GM12874 (cell line): Measurements from ENCODE around the gene CWC25.

Experiments
- CTCF ChIP-seq: IDR thresholded peaks from 2 replicates; pipeline ENCODE4 v1.5.1; 2011; ENCODE audit warnings: low read depth, mild to moderate bottlenecking, control low read depth, low read length, moderate library complexity; ENCODE audit not compliant: insufficient read depth

CWC25 gene

GRCh38 chr17:38857271-38857670, 32.1 kb upstream of the CWC25 start:
- TF ChIP-seq CTCF: no peak

GRCh38 chr17:38853292-38854219, 28.4 kb upstream of the CWC25 start, which contains the start of gene RPL23:
Gene RPL23 (minus strand): TSS chr17:38853721. CDS start chr17:38853710, 11 bp downstream.
- TF ChIP-seq CTCF: no peak

- TF ChIP-seq CTCF: no peak
Observed at GRCh38 chr17:38852771-38853291, 27.7 kb upstream of the CWC25 start.

- no peak for TF ChIP-seq CTCF
Observed at GRCh38 chr17:38851434-38851833, 26.3 kb upstream of the CWC25 start.

GRCh38 chr17:38850374-38850773, 25.3 kb upstream of the CWC25 start:
- no peak for TF ChIP-seq CTCF

- no peak for TF ChIP-seq CTCF
Observed at GRCh38 chr17:38848939-38849605, 24.0 kb upstream of the CWC25 start.

GRCh38 chr17:38848557-38848891, 23.4 kb upstream of the CWC25 start:
- no peak for TF ChIP-seq CTCF
